NCI-H1694 treated with DMSO at 0.1 percent for 48 hours (cell line): ENCODE results near the gene PDE4D.

Experiments used
- DNase-seq: peaks from one replicate; lab custom pipeline; 2025; lab: John Stamatoyannopoulos, UW

The PDE4D gene

DNA sequence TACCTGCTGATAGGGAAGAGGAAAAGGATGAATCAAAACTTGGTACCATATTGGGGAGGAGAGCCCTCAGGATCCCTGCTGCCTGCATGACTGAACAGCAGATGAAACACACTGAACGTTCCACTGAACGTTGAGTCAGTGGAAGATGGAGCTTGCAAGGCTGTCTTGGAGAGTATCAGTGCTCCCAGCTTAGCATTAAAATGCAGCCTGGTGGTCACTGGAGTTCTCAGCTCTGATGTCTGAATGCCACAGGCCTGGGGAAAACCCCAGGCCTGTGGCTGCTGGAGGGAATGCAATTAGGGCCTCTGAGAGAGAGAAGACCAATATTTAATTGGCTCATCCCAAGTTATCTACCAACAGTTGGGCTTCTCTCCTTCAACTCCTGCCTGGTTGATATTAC is 54.5 kb downstream of the PDE4D start:
- DNase-seq = no peak

DNA sequence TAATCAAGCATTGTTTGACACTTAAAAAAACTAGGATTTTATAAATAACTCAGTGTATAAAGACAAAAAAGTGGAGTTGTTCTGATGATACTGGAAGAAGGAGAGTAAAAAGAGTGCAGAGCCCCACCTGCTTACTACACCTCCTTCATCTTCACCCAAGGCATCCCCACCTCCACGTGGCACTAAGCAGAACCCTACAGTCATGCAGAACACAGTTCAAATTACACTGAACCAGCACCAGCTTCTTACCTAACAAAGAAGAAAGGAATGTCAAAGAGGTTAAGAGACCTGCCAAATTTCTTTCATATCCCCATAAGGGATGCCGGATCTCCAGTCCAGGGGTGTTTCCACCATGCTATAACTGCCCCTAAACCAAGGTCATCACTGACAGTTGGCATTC is 55.5 kb downstream of the PDE4D start:
- DNase-seq = no peak

DNA sequence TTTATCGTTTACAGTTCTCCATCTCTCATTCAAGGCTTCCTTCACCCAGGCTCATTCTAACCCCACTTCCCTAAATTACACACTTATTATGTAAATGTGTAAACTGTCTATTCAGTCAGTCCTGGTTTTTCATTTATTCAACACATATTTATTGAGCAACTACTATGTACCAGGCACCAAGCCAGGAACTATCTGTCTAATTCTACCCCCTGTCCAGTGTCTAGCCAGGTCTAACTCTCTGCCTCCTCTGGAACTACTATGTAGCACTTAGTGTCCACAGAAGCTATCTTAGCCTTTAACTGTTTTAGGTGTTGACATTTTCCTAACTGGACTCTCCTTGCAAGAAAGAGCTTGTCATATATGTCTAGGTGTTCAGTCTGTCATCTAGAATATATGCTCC is 56.5 kb downstream of the PDE4D start:
- DNase-seq = no peak

DNA sequence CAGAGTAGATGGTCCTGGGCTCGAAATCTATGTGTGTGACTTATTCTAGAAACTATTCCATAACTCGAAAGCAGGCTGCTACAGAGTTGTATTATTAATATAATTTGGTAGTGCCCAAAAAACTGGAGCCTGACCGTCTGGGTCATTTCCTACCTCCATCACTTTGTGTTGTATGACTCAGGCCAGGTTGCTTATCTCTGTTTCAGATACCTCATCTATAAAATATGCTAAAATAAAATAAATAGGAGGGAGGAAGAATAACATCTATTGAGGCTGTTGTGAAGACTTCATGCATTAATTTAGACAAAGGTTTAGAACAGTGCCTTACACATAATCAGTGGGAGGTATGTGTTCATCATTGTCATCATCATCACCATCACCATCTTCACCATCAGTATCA is 57.7 kb downstream of the PDE4D start:
- no peak for DNase-seq

DNA sequence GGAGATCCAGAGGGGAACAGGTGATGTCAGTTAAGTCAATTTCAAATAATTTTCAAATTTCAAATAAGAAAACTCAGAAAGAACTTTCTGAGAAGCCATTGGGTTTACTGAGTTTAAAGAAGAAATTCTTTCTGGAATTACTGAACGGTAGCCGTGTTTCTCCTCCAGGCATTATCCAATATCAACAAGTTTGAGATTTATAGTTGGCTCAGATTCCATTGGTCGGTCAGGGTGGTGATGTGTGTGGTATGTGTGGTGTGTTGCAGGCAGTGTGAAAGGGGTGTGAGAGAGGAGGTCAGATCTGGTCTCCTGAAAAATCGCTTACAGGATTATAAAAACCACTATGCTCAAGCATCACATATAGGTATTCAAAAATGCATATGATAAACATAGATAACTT is 60.1 kb downstream of the PDE4D start:
- DNase-seq = no peak

DNA sequence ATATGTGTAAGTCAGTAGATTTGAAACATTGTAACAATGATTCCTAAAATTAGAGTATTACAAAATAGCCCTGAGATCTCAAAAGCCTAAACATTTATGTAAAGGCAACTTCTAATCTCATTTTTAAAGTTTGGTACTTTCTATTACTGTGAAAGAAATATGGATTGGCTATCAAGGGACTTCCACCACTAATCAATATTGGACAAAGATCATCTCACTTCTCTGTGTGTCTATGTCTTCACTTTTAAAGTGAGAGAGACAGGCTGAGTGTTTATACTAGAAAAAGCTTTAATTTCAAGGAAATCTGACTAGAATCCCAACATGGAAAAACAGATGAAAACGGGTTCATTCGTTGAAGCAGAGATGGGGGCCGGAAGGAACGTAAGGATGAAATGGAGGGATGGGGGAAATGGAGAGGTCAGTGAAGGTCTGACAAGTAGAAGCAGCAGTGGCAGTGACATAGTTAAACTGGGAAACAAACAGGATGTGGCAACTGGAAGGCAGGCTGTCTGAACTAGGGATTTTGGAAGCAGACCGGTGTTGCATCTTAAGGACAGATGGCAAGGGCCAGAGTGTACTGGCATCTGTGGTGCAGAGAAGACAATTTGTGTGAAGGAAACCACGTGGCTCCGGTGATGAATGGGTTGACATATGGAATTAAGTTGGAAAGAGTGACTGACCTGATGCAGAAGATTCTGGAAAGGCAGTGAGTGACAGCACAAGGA is 60.8 kb downstream of the PDE4D start:
- DNase-seq = peak; percentile 35

DNA sequence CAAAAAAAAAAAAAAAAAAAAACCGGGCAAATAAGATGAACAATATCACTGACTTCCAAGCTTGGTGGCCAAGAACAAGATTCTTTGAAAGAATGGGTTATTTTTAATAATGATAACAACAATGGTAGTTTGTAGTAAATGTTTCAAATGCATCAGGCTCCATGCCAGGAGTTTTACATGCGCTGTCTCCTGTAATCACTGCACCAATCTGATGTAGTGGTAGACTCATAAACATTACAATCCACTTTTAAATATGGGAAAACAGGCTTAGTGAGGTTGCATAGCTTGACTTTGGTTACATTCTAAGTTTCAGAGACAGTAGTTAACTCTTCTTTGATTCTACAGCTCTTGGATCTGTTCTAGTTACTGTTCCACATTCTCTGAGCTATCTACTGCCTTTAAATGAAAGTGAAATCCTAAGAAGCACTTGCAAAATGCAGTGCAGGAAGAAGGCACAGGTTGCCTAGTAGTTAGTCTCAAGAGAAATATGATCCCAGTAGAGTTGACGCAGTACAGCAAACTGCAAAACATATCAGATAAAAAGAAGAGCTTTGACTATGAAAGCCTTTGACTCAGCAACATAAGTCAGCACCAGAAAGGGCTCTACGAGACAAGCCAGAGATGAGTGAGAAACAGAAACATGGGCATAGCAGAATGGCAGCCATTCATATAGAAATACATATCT is 62.1 kb downstream of the PDE4D start:
- no peak for DNase-seq

DNA sequence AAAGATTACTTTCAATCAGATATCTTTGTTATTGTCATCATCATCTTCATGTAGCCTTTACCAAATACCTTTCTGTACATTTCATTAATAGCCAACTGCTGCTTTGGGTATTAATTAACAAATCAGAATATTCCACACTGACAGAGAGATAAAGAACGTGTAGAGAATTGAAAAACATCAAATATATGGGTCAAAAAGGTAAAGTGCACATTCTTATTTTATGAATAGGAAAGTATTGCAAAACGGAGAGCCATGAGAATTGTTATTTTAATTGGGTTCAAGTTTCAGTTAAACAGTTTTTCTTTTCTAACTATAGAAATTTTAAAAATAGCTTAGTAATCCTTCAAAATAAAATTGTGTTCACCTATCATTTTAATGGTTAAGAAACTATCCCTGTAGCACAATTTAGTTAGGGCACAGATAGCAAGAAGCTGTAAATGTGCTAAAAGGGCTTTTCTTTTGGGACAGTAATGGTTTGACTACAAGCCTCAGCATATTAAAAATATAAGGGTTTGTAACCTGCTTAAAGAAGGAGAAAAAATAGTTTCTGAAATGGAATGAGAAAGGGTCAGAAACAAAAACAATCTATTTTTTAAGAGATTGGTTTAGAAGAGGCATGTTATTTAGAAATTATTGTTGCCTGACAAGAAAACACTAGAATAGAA is 62.9 kb downstream of the PDE4D start:
- DNase-seq = no peak

DNA sequence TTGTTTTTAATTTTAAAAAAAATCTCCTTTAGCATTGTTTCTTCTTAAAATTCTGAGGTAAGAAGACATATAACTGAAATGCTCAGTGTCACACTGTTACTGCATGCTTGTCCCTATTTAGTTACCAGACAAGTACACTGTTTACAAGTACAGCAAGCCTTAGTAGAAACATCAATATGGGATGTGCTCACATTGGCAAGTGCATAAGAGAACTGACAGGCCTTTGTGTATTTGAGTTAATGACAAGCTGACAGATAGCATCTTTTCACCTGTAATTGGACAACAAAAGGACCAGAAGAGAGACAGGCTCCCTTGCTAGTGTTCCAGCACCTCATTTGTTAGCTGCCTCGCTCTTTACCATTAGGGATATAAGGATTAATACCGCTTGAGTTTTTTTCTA is 63.6 kb downstream of the PDE4D start:
- no peak for DNase-seq

DNA sequence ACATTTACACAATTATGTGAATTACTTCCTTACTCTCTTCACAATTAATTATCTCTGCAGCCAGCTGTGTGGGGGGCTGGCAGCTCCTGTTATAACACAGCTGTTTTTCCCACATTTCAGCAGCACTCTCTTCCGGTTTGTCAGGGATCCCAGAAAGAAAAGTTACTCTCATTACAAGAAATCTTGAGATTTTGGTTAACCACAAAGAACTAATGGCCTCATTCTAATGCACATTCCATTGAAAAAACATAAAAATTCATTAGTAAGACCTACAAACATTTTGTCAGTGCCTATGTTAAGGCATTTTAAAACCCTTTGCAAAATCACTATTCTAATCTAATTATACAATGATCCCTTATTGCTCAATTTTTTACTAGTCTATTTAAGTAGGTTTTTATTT is 64.1 kb downstream of the PDE4D start:
- DNase-seq = no peak

DNA sequence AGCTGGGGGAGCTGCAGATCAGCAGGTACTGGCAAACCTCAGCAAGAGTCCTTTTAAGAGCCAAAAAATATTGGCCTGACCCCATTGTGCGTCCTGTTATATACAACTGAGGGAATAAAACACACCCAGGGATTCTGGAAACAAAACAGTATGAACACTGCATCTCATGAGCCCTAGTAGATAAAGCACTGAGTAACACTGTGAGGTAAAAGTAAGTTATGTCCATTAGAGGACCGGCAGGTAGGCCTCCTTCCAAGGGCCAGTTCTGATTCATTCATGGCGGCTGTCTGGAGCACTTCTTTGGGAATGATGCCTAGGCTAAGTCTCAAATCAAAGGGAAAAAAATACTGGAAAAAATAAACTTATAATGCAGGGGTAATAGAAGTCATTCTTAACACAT is 64.9 kb downstream of the PDE4D start:
- no peak for DNase-seq

DNA sequence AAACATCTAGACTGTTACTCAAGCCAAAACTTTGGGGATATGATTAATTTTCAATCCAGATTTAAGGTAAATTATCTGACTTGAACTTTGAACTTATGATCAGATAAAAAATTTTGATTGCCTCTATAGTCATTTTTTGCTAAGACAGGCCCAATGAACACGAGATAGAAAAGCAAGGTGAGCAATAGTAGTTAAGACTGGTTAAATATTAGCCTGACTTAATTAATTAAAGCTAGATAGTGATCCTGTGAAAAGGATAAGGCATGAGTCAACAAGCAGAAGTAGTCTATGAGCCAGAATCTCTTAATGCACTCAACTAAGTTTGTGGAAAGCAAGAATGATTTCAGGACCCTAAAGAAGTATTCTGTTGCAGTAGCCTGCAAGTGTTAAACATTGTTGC is 66.5 kb downstream of the PDE4D start:
- no peak for DNase-seq

DNA sequence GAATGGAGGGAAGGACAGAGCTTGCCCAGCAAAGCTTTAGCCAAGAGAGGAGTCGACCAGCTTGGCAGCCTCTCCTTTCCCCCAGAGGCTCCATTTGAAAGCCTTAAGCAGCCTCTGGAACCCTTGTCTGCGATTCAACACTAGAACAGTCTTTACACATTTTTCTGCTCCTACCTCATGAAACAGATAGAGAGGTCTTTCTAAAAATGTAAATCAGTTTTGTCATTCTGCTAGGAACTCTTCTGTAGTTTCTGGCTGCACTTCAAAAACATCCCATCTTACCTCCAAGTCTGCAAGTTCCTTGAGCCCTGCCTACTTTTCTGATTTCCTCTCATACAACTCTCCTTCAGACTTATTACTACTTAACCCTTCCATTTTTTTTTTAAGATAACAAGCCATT is 70.1 kb downstream of the PDE4D start:
- no peak for DNase-seq

DNA sequence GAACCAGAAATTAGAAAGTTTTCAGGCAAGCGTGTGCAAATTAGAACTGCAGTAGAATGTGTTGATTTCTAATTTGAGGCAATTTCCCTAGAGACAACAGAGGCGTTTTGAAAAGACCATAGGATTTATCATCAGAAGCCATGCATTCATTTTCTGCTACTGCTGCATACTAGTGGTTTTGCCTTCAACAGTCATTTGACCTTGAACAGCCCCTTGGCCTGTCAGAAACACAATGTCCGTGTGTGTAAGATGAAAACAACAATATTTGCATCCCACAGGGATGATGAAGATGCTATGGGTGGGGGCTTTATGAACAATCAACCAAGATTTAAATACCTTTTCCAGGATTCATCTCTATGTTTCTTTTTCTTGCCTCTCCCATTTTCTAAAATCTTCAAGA is 73.7 kb downstream of the PDE4D start:
- DNase-seq = no peak

DNA sequence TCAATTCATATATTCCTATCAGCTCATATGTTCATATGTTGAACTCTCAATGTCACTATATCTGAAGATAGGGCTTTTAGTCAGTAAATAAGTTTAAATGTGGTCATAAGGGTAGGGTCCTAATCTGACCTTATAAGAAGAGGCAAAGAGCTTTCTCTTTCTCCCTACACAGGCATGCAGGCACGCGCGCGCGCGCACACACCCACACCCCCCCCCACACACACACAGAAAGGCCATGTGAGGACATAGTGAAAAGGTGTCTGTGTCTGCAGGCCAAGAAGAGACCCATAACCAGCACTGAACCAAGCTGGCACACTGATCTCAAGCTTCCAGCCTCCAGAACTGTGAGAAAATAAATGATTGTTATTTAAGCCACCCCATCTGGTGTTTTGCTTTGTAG is 76.0 kb downstream of the PDE4D start:
- DNase-seq = peak; percentile 37

DNA sequence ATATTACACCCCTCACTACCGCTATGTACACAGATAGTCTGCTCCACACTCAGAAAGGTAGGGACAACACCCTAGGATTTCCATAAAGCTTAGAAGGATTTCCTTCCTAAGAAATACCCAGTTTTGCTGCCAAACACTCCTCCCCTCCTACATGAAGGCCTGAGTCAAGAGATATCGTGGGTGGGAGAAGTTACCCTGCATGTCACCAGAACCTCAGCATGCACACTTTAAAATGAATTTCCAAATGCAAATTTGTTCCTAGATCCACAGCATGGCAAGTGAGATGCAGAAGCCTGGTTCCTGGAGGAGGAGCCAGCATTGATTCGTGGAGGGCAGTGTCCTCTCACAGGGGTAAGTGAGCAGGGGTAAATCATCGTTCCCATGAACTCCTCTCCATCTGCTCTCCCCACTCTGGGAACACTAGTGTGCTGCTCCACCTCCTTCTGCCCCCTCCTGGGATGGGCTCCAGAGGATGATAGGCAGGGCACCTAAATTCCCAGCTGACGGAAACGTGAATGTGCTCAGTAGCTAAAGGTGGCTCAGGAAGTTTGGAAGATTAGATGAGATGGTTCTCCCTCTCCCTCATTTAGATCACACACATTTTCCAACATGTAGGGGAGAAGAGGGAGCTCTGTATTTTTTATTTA is 76.7 kb downstream of the PDE4D start:
- peak; percentile 53 for DNase-seq

DNA sequence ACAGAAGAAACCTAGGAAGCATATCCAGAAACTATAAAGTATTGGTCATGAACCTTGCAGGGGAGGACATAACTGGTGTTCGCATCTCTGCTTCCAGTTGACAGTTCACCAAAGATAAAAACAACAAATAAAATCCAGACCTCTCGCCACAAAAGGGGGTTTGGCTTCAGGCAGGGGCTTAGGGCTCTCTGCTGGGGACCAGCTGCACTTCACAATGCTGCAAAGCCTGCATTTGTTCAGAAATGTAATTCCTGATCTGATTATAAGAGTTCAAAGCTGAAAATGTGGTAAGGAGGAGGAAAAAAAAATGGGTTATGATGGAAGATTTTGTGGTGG is 79.0 kb downstream of the PDE4D start:
- DNase-seq = no peak

DNA sequence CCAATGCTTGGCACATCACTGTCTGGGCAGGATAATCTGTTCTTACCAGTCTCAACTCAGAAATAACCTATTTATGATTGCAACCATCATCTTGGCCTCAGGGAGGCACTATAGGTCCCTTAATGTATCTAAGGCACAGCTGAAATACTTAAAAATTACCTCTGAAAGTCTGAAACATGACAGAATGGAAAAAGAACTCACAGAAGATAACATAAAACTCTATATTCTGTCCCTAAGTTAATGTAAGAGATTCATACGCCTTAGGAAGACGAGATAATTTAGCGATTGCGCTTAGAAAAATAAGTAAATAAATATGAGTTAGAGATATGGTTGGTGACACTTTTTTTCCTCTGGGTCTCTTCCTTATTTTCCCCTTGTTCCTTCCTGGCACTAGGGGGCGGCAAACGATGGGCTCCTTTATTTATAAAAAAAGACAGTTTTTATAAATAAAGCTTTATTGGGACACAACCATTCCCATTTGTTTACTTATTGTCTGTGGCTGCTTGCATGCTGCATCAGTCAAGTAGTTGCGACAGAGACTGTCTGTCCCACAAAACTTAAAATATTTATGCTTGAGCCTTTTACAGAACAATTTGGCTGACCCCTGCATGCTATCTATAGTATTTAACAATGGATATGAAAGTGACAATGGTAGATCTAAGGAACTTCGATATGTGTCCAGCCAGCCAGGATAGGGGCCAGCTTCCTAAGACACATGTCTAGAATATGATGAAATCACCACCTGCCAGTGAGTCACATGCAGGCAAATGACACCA is 79.6 kb downstream of the PDE4D start:
- peak; percentile 81 for DNase-seq

DNA sequence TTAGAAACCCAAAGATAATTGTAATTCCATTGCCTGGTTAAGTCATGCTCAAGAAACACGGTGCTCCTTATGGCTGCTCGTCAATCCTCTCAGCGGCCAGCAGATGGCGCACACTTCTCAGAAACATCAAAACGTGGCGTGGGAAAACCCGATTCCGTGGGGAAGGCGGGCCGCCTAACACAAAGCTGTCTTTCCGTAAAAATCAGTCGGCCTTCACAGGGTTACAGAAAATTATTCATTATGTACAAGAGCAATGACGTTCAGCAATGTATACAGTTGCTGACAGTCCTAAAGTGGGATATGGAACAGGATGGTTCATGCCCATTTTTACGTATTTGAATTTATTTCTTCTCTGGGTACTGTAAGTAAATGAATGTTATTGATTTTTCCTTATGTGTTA is 83.5 kb downstream of the PDE4D start:
- DNase-seq = peak; percentile 53

DNA sequence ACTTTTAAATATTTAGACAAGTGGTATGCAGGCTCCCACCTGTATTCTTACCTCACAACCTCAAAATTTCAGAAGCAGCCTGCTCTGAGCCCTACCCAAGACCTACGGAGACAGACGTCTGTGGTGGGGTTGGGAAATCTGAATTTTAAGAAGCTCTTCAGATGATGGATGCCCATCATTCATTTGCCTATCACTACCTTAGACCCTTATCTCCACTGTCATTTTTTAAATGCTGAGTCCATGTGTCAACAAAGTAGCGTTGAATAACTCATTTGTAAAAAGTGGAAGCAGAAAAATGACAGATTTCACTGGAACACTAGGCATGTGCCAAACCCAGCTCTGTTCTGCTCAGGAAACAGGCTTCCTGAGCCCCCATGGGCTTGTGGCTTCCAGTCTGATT is 85.7 kb downstream of the PDE4D start:
- no peak for DNase-seq

DNA sequence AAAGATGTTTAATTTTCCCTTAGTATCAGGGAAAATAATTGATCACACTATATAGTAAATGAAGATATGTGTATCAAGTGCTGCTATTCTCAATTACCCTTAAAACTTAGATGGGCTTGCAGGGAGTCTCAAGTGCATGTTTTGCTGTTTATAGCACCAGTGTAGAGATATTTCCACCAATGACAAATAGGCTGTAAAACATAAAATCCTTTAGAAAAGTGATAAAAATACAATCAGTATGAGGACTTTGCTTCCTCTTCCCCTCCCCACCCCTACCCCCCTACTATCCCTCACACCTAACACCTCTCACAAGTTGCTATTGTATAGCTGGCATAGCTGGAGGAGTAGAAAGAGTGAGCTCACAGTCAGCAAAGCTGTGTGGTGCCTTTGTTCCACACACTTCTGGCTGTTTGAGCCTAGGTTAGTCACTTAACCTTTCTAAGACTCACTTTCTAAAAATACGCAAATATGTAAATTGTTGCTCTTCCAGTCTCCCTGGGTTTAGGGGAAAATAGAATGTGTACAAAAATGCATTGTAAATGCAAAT is 93.1 kb downstream of the PDE4D start:
- DNase-seq = no peak
